WTC11 (cell line): Measurements from ENCODE around the gene UGT2B7. TPM values are rescaled to one million over a fixed set of nuclear protein-coding genes. Genes with fewer than 3 reads are reported as not detected.

ENCODE experiments used
- ATAC-seq: fragments of 200-7000 bp; cut with Tn5 transposase; 2 replicates; pipeline ENCODE4 v1.10.0; 2021; ENCODE audit warnings: mild to moderate bottlenecking, moderate library complexity
- CTCF ChIA-PET: fragments of 300-600 bp; sonication (Branson Sonifier 250); formaldehyde crosslinking; loops from one replicate; lab custom pipeline; 2021; ENCODE audit warnings: antibody characterized with exemption; lab: Charles Lee
- POLR2A ChIA-PET: fragments of 350-600 bp; sonication (Branson Sonifier 250); formaldehyde crosslinking; loops from one replicate; lab custom pipeline; 2021; ENCODE audit warnings: antibody characterized with exemption; lab: Charles Lee
- DNase-seq: peaks from one replicate; pipeline ENCODE4 v3.0.0; 2021; ENCODE audit warnings: low spot score
- H3K27ac Mint-ChIP-seq: 2 replicates; pipeline ENCODE4 v1.8.0; 2021; ENCODE audit warnings: mixed read lengths
- H3K27me3 Mint-ChIP-seq: 2 replicates; pipeline ENCODE4 v1.8.0; 2021; ENCODE audit warnings: low read depth, mild to moderate bottlenecking, moderate library complexity, mixed read lengths
- H3K36me3 Mint-ChIP-seq: 2 replicates; pipeline ENCODE4 v1.8.0; 2021; ENCODE audit warnings: mixed read lengths
- H3K4me1 Mint-ChIP-seq: 2 replicates; pipeline ENCODE4 v1.8.0; 2022; ENCODE audit warnings: mixed read lengths
- H3K4me3 Mint-ChIP-seq: 2 replicates; pipeline ENCODE4 v1.8.0; 2021; ENCODE audit warnings: mild to moderate bottlenecking, moderate library complexity, mixed read lengths
- H3K9me3 Mint-ChIP-seq: 2 replicates; pipeline ENCODE4 v1.8.0; 2021; ENCODE audit warnings: mixed read lengths
- CBFB ChIP-seq: sonication (generic); formaldehyde crosslinking; IDR thresholded peaks from 2 replicates; pipeline ENCODE4 v1.8.1; 2022; ENCODE audit warnings: mild to moderate bottlenecking, low read depth, missing genetic modification reagents
- CREM ChIP-seq: sonication (generic); formaldehyde crosslinking; IDR thresholded peaks from 2 replicates; pipeline ENCODE4 v1.8.1; 2022; ENCODE audit warnings: mild to moderate bottlenecking, missing genetic modification reagents, moderate library complexity
- EMX1 ChIP-seq: fragments of 250-450 bp; sonication (Bioruptor Pico); IDR thresholded peaks from 2 replicates; pipeline ENCODE4 v1.8.0; 2021; ENCODE audit warnings: mild to moderate bottlenecking
- ETV6 ChIP-seq: sonication (generic); formaldehyde crosslinking; IDR thresholded peaks from 2 replicates; pipeline ENCODE4 v1.8.1; 2022; ENCODE audit warnings: mild to moderate bottlenecking, missing genetic modification reagents
- FOXJ3 ChIP-seq: sonication (generic); formaldehyde crosslinking; IDR thresholded peaks from 2 replicates; pipeline ENCODE4 v1.9.0; 2021; ENCODE audit warnings: missing genetic modification reagents, mild to moderate bottlenecking, borderline replicate concordance
- NR3C1 ChIP-seq: sonication (generic); formaldehyde crosslinking; conservative IDR thresholded peaks from 2 replicates; pipeline ENCODE4 v1.8.1; 2023; ENCODE audit warnings: low read depth, mild to moderate bottlenecking, missing genetic modification reagents
- RELA ChIP-seq: sonication (generic); formaldehyde crosslinking; IDR thresholded peaks from 2 replicates; pipeline ENCODE4 v1.8.1; 2022; ENCODE audit warnings: missing genetic modification reagents, mild to moderate bottlenecking, borderline replicate concordance
- TCF7 ChIP-seq: sonication (generic); formaldehyde crosslinking; IDR thresholded peaks from 2 replicates; pipeline ENCODE4 v1.8.0; 2022; ENCODE audit warnings: mild to moderate bottlenecking, low read depth, missing genetic modification reagents, moderate library complexity
- TP53 ChIP-seq: sonication (generic); formaldehyde crosslinking; IDR thresholded peaks from 2 replicates; pipeline ENCODE4 v1.8.1; 2023; ENCODE audit warnings: mild to moderate bottlenecking, missing genetic modification reagents
- ZNF423 ChIP-seq: fragments of 250-450 bp; sonication (Bioruptor Pico); IDR thresholded peaks from 2 replicates; pipeline ENCODE4 v2.1.2; 2022; ENCODE audit warnings: mild to moderate bottlenecking, moderate library complexity
- ZNF671 ChIP-seq: fragments of 250-450 bp; sonication (Bioruptor Pico); IDR thresholded peaks from 2 replicates; pipeline ENCODE4 v1.8.0; 2021; ENCODE audit warnings: mild to moderate bottlenecking
- total RNA-seq: library from RNA; stranded (reverse); gene quantifications from 3 replicates; pipeline ENCODE4 v1.2.3, GENCODE V29; 2021
- TF ChIP-seq, protein P1 (sequence below): sonication (generic); formaldehyde crosslinking; IDR thresholded peaks from 2 replicates; pipeline ENCODE4 v1.8.1; 2023; ENCODE audit warnings: mild to moderate bottlenecking, missing genetic modification reagents
- TF ChIP-seq, protein P2 (sequence below): fragments of 250-450 bp; sonication (Bioruptor Pico); conservative IDR thresholded peaks from 2 replicates; pipeline ENCODE4 v1.9.0; 2021; ENCODE audit warnings: mild to moderate bottlenecking
- TF ChIP-seq, protein P3 (sequence below): sonication (generic); formaldehyde crosslinking; IDR thresholded peaks from 2 replicates; pipeline ENCODE4 v1.8.1; 2023; ENCODE audit warnings: mild to moderate bottlenecking, missing genetic modification reagents, moderate library complexity
- TF ChIP-seq, protein P4 (sequence below): fragments of 250-450 bp; sonication (Bioruptor Pico); IDR thresholded peaks from 2 replicates; pipeline ENCODE4 v1.8.0; 2021; ENCODE audit warnings: mild to moderate bottlenecking
- TF ChIP-seq, protein P5 (sequence below): fragments of 250-450 bp; sonication (Bioruptor Pico); IDR thresholded peaks from 2 replicates; pipeline ENCODE4 v1.9.0; 2021; ENCODE audit warnings: mild to moderate bottlenecking
- TF ChIP-seq, protein P6 (sequence below): sonication (generic); formaldehyde crosslinking; IDR thresholded peaks from 2 replicates; pipeline ENCODE4 v1.8.1; 2023; ENCODE audit warnings: mild to moderate bottlenecking, missing genetic modification reagents
- TF ChIP-seq, protein P7 (sequence below): fragments of 250-450 bp; sonication (Bioruptor Pico); IDR thresholded peaks from 2 replicates; pipeline ENCODE4 v1.9.0; 2021; ENCODE audit warnings: mild to moderate bottlenecking, borderline replicate concordance

The UGT2B7 gene
- total RNA-seq, 1 experiment from 2014 or later: not detected

DNA sequence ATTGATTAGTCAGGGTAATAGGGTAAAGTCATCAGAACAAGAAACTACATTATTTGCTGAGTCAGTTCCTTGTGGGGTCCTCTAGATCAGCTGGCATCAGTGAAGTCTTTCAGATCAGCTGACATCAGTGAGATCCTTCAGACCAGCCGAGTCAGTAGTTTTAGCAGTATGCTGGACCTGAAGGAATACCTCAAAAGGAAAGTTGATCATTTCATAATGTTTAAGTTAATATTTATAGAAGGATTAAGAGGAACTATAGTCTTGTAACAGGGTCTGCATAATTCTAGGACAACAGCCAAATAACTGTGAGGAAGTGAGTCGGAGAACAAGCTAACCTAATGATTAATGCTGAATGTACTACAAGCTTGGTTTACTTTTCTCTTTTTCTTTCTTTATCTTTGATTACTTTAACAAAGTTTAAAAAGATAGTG, 958 bp upstream of the UGT2B7 start:
- no peak overlapping the region for H3K27ac Mint-ChIP-seq
- CTCF ChIA-PET: no interaction called here
- TF ChIP-seq, protein P1, sequence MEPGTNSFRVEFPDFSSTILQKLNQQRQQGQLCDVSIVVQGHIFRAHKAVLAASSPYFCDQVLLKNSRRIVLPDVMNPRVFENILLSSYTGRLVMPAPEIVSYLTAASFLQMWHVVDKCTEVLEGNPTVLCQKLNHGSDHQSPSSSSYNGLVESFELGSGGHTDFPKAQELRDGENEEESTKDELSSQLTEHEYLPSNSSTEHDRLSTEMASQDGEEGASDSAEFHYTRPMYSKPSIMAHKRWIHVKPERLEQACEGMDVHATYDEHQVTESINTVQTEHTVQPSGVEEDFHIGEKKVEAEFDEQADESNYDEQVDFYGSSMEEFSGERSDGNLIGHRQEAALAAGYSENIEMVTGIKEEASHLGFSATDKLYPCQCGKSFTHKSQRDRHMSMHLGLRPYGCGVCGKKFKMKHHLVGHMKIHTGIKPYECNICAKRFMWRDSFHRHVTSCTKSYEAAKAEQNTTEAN (CRISPR knock-in tag): no peak
- no peak for TF ChIP-seq CBFB (CRISPR knock-in tag)
- TF ChIP-seq FOXJ3 (CRISPR knock-in tag): no peak
- TF ChIP-seq NR3C1 (CRISPR knock-in tag): no peak
- TF ChIP-seq, protein P2, sequence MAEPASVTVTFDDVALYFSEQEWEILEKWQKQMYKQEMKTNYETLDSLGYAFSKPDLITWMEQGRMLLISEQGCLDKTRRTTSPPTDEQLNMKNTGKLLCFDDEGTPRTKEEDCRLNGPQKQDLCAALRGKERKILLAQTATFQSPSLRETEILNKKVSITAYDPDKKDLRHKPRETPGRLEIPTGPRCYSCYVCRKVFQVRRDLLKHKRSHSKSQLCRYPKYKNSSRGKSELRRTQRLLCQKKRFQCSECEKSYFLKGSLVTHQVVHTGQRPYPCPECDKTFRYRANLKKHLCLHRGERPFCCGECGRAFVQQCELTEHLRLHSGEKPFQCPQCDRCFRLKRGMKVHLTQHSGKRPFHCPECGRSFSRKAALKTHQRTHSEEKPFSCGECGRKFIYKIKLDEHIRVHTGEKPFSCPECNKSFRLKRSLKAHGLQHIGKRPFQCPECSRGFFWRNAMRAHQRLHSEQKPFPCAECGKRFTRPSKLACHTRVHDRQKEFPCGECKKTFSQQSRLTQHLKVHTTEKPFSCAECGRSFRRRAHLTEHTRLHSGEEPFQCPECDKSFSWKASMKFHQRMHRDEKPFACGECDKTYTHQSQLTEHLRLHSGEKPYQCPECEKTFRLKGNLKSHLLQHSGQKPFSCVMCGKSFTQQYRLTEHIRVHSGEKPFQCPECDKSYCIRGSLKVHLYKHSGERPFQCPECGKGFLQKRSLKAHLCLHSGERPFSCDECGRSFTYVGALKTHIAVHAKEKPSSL (CRISPR knock-in tag): no peak
- no peak for TF ChIP-seq EMX1 (CRISPR knock-in tag)
- TF ChIP-seq, protein P3, sequence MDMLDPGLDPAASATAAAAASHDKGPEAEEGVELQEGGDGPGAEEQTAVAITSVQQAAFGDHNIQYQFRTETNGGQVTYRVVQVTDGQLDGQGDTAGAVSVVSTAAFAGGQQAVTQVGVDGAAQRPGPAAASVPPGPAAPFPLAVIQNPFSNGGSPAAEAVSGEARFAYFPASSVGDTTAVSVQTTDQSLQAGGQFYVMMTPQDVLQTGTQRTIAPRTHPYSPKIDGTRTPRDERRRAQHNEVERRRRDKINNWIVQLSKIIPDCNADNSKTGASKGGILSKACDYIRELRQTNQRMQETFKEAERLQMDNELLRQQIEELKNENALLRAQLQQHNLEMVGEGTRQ (CRISPR knock-in tag): no peak
- TF ChIP-seq, protein P4, sequence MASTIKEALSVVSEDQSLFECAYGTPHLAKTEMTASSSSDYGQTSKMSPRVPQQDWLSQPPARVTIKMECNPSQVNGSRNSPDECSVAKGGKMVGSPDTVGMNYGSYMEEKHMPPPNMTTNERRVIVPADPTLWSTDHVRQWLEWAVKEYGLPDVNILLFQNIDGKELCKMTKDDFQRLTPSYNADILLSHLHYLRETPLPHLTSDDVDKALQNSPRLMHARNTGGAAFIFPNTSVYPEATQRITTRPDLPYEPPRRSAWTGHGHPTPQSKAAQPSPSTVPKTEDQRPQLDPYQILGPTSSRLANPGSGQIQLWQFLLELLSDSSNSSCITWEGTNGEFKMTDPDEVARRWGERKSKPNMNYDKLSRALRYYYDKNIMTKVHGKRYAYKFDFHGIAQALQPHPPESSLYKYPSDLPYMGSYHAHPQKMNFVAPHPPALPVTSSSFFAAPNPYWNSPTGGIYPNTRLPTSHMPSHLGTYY (CRISPR knock-in tag): no peak
- no peak for TF ChIP-seq TP53
- no peak for TF ChIP-seq TCF7
- TF ChIP-seq, protein P5, sequence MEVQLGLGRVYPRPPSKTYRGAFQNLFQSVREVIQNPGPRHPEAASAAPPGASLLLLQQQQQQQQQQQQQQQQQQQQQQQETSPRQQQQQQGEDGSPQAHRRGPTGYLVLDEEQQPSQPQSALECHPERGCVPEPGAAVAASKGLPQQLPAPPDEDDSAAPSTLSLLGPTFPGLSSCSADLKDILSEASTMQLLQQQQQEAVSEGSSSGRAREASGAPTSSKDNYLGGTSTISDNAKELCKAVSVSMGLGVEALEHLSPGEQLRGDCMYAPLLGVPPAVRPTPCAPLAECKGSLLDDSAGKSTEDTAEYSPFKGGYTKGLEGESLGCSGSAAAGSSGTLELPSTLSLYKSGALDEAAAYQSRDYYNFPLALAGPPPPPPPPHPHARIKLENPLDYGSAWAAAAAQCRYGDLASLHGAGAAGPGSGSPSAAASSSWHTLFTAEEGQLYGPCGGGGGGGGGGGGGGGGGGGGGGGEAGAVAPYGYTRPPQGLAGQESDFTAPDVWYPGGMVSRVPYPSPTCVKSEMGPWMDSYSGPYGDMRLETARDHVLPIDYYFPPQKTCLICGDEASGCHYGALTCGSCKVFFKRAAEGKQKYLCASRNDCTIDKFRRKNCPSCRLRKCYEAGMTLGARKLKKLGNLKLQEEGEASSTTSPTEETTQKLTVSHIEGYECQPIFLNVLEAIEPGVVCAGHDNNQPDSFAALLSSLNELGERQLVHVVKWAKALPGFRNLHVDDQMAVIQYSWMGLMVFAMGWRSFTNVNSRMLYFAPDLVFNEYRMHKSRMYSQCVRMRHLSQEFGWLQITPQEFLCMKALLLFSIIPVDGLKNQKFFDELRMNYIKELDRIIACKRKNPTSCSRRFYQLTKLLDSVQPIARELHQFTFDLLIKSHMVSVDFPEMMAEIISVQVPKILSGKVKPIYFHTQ (CRISPR knock-in tag): no peak
- no peak for TF ChIP-seq CREM (CRISPR knock-in tag)

DNA sequence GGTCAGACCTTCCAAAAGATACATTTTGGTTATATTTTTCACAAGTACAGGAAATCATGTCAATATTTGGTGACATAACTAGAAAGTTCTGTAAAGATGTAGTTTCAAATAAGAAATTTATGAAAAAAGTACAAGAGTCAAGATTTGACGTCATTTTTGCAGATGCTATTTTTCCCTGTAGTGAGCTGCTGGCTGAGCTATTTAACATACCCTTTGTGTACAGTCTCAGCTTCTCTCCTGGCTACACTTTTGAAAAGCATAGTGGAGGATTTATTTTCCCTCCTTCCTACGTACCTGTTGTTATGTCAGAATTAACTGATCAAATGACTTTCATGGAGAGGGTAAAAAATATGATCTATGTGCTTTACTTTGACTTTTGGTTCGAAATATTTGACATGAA, 536 bp downstream of the UGT2B7 start:
- no peak for DNase-seq
- no peaks in the 10 kb centered on the region for H3K36me3 Mint-ChIP-seq
- ATAC-seq: no peak
- no peak overlapping the region for H3K4me3 Mint-ChIP-seq
- peak overlapping the region; percentile 3; the same call in 1 of the 2 replicates for H3K27ac Mint-ChIP-seq
- ChIA-PET POLR2A (no interaction called here), CTCF (no interaction called here)
- H3K27me3 Mint-ChIP-seq: no peaks in the 10 kb centered on the region
- peaks cover 9% of the 10 kb centered on the region; the same call in 1 of the 2 replicates for H3K9me3 Mint-ChIP-seq
- peaks cover 6% of the 10 kb centered on the region; the same call in 1 of the 2 replicates for H3K4me1 Mint-ChIP-seq
- TF ChIP-seq, protein P6, sequence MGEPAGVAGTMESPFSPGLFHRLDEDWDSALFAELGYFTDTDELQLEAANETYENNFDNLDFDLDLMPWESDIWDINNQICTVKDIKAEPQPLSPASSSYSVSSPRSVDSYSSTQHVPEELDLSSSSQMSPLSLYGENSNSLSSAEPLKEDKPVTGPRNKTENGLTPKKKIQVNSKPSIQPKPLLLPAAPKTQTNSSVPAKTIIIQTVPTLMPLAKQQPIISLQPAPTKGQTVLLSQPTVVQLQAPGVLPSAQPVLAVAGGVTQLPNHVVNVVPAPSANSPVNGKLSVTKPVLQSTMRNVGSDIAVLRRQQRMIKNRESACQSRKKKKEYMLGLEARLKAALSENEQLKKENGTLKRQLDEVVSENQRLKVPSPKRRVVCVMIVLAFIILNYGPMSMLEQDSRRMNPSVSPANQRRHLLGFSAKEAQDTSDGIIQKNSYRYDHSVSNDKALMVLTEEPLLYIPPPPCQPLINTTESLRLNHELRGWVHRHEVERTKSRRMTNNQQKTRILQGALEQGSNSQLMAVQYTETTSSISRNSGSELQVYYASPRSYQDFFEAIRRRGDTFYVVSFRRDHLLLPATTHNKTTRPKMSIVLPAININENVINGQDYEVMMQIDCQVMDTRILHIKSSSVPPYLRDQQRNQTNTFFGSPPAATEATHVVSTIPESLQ (CRISPR knock-in tag): no peak
- TF ChIP-seq RELA (CRISPR knock-in tag): no peak
- TF ChIP-seq, protein P1 (CRISPR knock-in tag): no peak
- no peak for TF ChIP-seq ZNF671 (CRISPR knock-in tag)
- no peak for TF ChIP-seq ZNF423 (CRISPR knock-in tag)
- TF ChIP-seq ETV6 (CRISPR knock-in tag): no peak
- TF ChIP-seq, protein P7, sequence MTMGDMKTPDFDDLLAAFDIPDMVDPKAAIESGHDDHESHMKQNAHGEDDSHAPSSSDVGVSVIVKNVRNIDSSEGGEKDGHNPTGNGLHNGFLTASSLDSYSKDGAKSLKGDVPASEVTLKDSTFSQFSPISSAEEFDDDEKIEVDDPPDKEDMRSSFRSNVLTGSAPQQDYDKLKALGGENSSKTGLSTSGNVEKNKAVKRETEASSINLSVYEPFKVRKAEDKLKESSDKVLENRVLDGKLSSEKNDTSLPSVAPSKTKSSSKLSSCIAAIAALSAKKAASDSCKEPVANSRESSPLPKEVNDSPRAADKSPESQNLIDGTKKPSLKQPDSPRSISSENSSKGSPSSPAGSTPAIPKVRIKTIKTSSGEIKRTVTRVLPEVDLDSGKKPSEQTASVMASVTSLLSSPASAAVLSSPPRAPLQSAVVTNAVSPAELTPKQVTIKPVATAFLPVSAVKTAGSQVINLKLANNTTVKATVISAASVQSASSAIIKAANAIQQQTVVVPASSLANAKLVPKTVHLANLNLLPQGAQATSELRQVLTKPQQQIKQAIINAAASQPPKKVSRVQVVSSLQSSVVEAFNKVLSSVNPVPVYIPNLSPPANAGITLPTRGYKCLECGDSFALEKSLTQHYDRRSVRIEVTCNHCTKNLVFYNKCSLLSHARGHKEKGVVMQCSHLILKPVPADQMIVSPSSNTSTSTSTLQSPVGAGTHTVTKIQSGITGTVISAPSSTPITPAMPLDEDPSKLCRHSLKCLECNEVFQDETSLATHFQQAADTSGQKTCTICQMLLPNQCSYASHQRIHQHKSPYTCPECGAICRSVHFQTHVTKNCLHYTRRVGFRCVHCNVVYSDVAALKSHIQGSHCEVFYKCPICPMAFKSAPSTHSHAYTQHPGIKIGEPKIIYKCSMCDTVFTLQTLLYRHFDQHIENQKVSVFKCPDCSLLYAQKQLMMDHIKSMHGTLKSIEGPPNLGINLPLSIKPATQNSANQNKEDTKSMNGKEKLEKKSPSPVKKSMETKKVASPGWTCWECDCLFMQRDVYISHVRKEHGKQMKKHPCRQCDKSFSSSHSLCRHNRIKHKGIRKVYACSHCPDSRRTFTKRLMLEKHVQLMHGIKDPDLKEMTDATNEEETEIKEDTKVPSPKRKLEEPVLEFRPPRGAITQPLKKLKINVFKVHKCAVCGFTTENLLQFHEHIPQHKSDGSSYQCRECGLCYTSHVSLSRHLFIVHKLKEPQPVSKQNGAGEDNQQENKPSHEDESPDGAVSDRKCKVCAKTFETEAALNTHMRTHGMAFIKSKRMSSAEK (CRISPR knock-in tag): no peak

More for the DNA sequence above, 958 bp upstream of the UGT2B7 start:
- Mint-ChIP-seq H3K27me3 (no peaks in the 10 kb centered on the region), H3K4me1 (peaks cover 6% of the 10 kb centered on the region; the same call in 1 of the 2 replicates), H3K36me3 (no peaks in the 10 kb centered on the region), H3K4me3 (no peak overlapping the region), H3K9me3 (peaks cover 9% of the 10 kb centered on the region; the same call in 1 of the 2 replicates)
- DNase-seq: no peak
- POLR2A ChIA-PET: no interaction called here
- no peak for ATAC-seq
